Chondrocyte (in vitro differentiated cells): Measurements from ENCODE around the gene PABPC1L. TPM values are rescaled to one million over a fixed set of nuclear protein-coding genes. Genes with fewer than 3 reads are reported as not detected.

Experiments used
- DNase-seq: peaks from one replicate; pipeline ENCODE4 v3.0.0; 2021; ENCODE audit warnings: mixed read lengths, low spot score
- H3K27ac Mint-ChIP-seq: one replicate; pipeline ENCODE4 v1.8.0; 2021; ENCODE audit warnings: mild to moderate bottlenecking, moderate library complexity, mixed read lengths; ENCODE audit not compliant: unreplicated experiment
- H3K27me3 Mint-ChIP-seq: 2 replicates; pipeline ENCODE4 v1.8.0; 2021; ENCODE audit warnings: low read depth, mixed read lengths
- H3K36me3 Mint-ChIP-seq: 2 replicates; pipeline ENCODE4 v1.8.0; 2021; ENCODE audit warnings: low read depth, mixed read lengths
- H3K4me1 Mint-ChIP-seq: 2 replicates; pipeline ENCODE4 v1.8.0; 2021; ENCODE audit warnings: low read depth, mild to moderate bottlenecking, mixed read lengths
- H3K4me3 Mint-ChIP-seq: one replicate; pipeline ENCODE4 v1.8.0; 2021; ENCODE audit warnings: mild to moderate bottlenecking, moderate library complexity, mixed read lengths; ENCODE audit not compliant: unreplicated experiment
- H3K9me3 Mint-ChIP-seq: 2 replicates; pipeline ENCODE4 v1.8.0; 2021; ENCODE audit warnings: low read depth, mixed read lengths
- total RNA-seq: library from RNA; stranded (reverse); gene quantifications from 3 replicates; pipeline ENCODE4 v1.2.1, GENCODE V29; 2021
- TF ChIP-seq, protein P1 (sequence below): fragments of 200-600 bp; sonication (generic); IDR thresholded peaks from 2 replicates; pipeline ENCODE4 v1.5.0; 2021; ENCODE audit warnings: antibody characterized with exemption, mild to moderate bottlenecking, moderate library complexity

Gene PABPC1L
- total RNA-seq, 1 donor from 2014 or later = 31.4 TPM

DNA sequence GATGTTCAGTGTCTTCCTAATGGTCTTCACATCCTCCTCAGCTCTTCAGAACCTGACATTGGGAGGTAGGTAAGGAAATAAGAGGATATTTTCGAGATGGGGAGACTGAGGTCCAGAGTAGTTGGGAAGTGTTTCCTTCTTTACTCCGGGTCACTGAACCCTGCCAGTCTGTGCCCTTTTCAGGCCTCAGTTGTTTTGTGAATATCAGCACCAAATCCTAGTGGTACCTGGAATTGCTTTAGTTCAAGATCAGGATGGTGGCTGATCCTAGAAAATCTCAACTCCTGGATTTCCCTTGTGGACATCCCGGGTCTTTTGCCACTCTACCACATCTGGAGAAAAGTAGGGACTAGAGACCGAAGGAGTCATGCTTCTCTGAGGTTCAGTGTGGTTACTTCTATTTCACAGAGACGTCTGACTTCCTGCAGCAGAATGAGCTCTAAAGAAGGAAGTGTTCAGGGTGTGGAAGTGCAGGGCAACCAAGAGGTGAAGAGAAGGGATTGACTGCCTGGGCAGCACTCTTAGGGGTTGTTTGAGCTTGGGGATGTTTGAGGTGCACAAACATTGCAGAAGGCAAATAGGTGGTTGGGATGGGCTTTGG lies 57.4 kb downstream of the PABPC1L start:
- H3K27ac Mint-ChIP-seq = no peak overlapping the region
- no peaks in the 10 kb centered on the region for H3K36me3 Mint-ChIP-seq
- H3K4me3 Mint-ChIP-seq = peak overlapping the region; percentile 98
- no peak for DNase-seq
- TF ChIP-seq, protein P1, sequence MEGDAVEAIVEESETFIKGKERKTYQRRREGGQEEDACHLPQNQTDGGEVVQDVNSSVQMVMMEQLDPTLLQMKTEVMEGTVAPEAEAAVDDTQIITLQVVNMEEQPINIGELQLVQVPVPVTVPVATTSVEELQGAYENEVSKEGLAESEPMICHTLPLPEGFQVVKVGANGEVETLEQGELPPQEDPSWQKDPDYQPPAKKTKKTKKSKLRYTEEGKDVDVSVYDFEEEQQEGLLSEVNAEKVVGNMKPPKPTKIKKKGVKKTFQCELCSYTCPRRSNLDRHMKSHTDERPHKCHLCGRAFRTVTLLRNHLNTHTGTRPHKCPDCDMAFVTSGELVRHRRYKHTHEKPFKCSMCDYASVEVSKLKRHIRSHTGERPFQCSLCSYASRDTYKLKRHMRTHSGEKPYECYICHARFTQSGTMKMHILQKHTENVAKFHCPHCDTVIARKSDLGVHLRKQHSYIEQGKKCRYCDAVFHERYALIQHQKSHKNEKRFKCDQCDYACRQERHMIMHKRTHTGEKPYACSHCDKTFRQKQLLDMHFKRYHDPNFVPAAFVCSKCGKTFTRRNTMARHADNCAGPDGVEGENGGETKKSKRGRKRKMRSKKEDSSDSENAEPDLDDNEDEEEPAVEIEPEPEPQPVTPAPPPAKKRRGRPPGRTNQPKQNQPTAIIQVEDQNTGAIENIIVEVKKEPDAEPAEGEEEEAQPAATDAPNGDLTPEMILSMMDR = no peak
- no peaks in the 10 kb centered on the region for H3K9me3 Mint-ChIP-seq
- H3K27me3 Mint-ChIP-seq = no peaks in the 10 kb centered on the region
- peaks cover 41% of the 10 kb centered on the region for H3K4me1 Mint-ChIP-seq

DNA sequence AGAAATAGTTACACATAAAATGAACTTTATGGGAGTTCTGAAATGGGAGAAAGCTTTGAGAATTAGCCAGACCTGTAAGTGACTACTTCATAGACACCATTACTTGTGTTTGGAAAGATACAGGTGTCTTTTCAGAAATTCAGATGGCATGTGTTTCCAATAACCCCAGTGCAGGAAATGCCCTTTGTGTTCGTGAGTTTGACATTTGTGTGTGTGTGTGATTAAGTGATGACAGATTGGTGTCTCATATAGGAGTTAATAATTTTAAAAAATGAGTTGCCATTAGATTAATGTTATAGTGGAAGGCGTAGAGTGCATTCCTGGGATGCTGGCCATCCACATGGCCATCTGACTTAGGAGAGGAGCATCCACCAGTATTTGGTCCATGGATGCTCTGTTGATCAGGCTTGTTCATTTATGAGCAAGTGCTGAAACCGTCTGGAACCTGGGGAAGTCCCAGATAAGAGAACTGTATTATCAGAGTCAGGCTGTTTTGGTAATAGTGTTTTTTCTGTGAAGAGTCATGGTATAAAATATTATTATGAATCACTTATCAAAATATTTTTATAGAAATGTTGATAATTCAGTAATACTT lies 59.5 kb downstream of the PABPC1L start:
- Mint-ChIP-seq H3K27me3 (no peaks in the 10 kb centered on the region), H3K9me3 (no peaks in the 10 kb centered on the region), H3K4me1 (peaks cover 41% of the 10 kb centered on the region), H3K27ac (no peak overlapping the region), H3K36me3 (peaks cover 11% of the 10 kb centered on the region), H3K4me3 (no peak overlapping the region)
- TF ChIP-seq, protein P1 = no peak
- no peak for DNase-seq

DNA sequence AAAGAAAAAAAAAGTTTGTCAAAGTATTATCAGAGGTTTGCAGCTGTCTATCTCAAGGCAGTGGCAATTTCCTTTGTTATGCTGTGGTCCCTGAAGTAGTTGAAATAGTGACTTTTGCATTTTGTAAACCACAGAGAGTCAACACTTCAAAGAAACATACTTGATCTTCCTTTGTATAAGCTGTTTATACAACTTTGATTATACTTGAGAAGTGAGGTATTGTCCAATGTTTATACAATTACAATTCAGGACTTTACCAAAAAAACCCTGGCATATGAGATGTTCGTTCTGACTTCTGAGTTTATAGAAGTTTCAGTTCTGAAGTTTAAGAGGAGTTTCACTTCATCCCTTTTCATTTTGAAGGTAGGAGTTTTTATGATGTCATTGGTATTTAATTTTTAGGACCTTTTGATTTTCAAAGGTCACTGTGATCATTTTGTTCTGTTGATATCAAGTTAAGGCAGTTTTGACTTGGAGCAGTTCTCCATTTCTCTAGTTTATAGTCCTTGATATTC lies 60.4 kb downstream of the PABPC1L start:
- no peaks in the 10 kb centered on the region for H3K27me3 Mint-ChIP-seq
- no peaks in the 10 kb centered on the region for H3K9me3 Mint-ChIP-seq
- TF ChIP-seq, protein P1 = no peak
- H3K36me3 Mint-ChIP-seq = peaks cover 17% of the 10 kb centered on the region
- H3K4me1 Mint-ChIP-seq = peaks cover 41% of the 10 kb centered on the region
- no peak overlapping the region for H3K4me3 Mint-ChIP-seq
- no peak overlapping the region for H3K27ac Mint-ChIP-seq
- DNase-seq = no peak

DNA sequence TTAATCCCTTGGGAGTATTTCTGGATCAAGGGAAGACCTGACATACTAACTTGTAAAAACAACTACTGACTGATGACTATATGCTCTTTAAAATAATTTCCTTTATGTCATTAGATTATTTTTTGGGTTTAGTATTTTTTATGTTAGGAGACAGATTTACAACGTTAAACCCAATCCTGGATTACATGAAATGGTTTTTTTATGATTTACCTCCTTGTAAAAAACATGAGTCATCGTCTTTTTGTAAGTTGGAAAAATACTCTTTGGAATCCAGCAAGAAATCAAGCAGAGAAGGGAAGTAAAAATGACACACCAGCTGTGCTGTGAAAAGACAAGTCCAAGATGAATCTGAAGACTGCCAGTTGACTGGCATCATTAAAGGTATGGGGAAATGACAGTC lies 63.2 kb downstream of the PABPC1L start:
- H3K27me3 Mint-ChIP-seq = no peaks in the 10 kb centered on the region
- H3K9me3 Mint-ChIP-seq = no peaks in the 10 kb centered on the region
- H3K4me1 Mint-ChIP-seq = peaks cover 18% of the 10 kb centered on the region
- peaks cover 19% of the 10 kb centered on the region for H3K36me3 Mint-ChIP-seq
- no peak overlapping the region for H3K4me3 Mint-ChIP-seq
- no peak for DNase-seq
- TF ChIP-seq, protein P1 = no peak
- H3K27ac Mint-ChIP-seq = no peak overlapping the region

DNA sequence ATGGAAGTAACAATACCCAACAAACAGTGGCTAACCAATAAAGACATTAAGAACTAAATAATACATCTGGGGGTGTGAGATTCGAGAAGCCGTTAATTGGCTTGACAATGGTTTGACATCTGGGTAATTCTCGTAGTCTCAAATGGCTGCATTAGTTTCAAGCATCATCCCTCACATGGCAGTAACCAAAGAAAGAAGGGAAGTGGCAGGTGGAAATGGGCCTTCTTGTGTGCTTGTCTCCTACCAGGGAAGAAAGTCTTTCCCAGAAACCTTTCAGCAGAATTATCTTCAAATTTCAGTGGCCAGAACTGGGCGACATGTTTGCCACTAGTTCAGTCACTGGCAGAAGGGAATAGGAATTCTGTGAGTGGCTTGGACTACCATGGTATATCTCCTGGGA lies 66.8 kb downstream of the PABPC1L start:
- no peak overlapping the region for H3K27ac Mint-ChIP-seq
- no peaks in the 10 kb centered on the region for H3K27me3 Mint-ChIP-seq
- no peak for DNase-seq
- no peaks in the 10 kb centered on the region for H3K9me3 Mint-ChIP-seq
- H3K36me3 Mint-ChIP-seq = peaks cover 25% of the 10 kb centered on the region
- no peaks in the 10 kb centered on the region for H3K4me1 Mint-ChIP-seq
- TF ChIP-seq, protein P1 = no peak
- H3K4me3 Mint-ChIP-seq = no peak overlapping the region
